Keratinocyte (primary cell): ENCODE measurements around the gene SLC15A5. TPM values are rescaled to one million over a fixed set of nuclear protein-coding genes. Genes with fewer than 3 reads are reported as not detected.

Source experiments
- DNase-seq: peaks from one replicate; pipeline ENCODE4 v3.0.0-alpha.2; 2011; ENCODE audit warnings: low read depth, missing footprints, low spot score
- FAIRE-seq: peaks from 2 replicates; lab custom pipeline; 2011; peaks lifted over from hg19 to GRCh38; lab: Jason Lieb, UNC
- H2AFZ ChIP-seq: 2 replicates; pipeline ENCODE4 v1.6.0; 2012; ENCODE audit warnings: low read length, control low read depth, inconsistent platforms; ENCODE audit not compliant: control insufficient read depth
- H3K27ac ChIP-seq: 2 replicates; pipeline ENCODE4 v1.5.1; 2011; ENCODE audit warnings: low read length; ENCODE audit not compliant: control insufficient read depth, insufficient read depth
- H3K27me3 ChIP-seq: 3 replicates; pipeline ENCODE4 v1.6.0; 2011; ENCODE audit warnings: low read length; ENCODE audit not compliant: control insufficient read depth, insufficient read depth; ENCODE audit errors: extremely low read depth
- H3K36me3 ChIP-seq, 2 experiments: 2 replicates in 1 of 2; 3 replicates in 1 of 2; pipeline ENCODE4 v1.5.1; 2011; ENCODE audit warnings: low read length in 2 of 2, mild to moderate bottlenecking in 1 of 2; ENCODE audit not compliant: control insufficient read depth in 2 of 2, insufficient read depth in 2 of 2; ENCODE audit errors: extremely low read depth in 1 of 2
- H3K4me1 ChIP-seq: 3 replicates; pipeline ENCODE4 v1.5.1; 2011; ENCODE audit warnings: low read length; ENCODE audit not compliant: control insufficient read depth, insufficient read depth; ENCODE audit errors: extremely low read depth
- H3K4me2 ChIP-seq: 3 replicates; pipeline ENCODE4 v1.6.0; 2011; ENCODE audit warnings: low read depth, low read length; ENCODE audit not compliant: control insufficient read depth, insufficient read depth; ENCODE audit errors: extremely low read depth
- H3K4me3 ChIP-seq, 3 experiments: fragments of 200-600 bp in 1 of 3; sonication (generic) in 1 of 3; 2 replicates in 2 of 3; 3 replicates in 1 of 3; pipeline ENCODE4 v1.5.1; 2011 to 2016; ENCODE audit warnings: low read length in 3 of 3, mild to moderate bottlenecking in 3 of 3, control low read depth in 2 of 3, inconsistent platforms in 1 of 3, low read depth in 1 of 3, mixed read lengths in 1 of 3, mixed run types in 1 of 3, moderate library complexity in 1 of 3; ENCODE audit not compliant: control insufficient read depth in 2 of 3, insufficient read depth in 2 of 3; ENCODE audit errors: extremely low read depth in 1 of 3
- H3K79me2 ChIP-seq: 2 replicates; pipeline ENCODE4 v1.6.0; 2012; ENCODE audit warnings: low read length; ENCODE audit not compliant: control insufficient read depth, insufficient read depth
- H3K9ac ChIP-seq: 3 replicates; pipeline ENCODE4 v1.6.0; 2011; ENCODE audit warnings: low read length; ENCODE audit not compliant: control insufficient read depth, insufficient read depth; ENCODE audit errors: extremely low read depth
- H3K9me1 ChIP-seq: 3 replicates; pipeline ENCODE4 v1.6.0; 2011; ENCODE audit warnings: low read length; ENCODE audit not compliant: control insufficient read depth, insufficient read depth; ENCODE audit errors: extremely low read depth
- H3K9me3 ChIP-seq: 2 replicates; pipeline ENCODE4 v1.5.1; 2012; ENCODE audit warnings: low read depth, low read length; ENCODE audit not compliant: control insufficient read depth
- H4K20me1 ChIP-seq: 3 replicates; pipeline ENCODE4 v1.6.0; 2011; ENCODE audit warnings: low read length; ENCODE audit not compliant: control insufficient read depth, insufficient read depth; ENCODE audit errors: extremely low read depth
- EZH2 ChIP-seq: IDR thresholded peaks from one replicate; pipeline ENCODE4 v1.6.1; 2012; ENCODE audit warnings: inconsistent platforms, mild to moderate bottlenecking, low read length, moderate library complexity
- dilution Hi-C: fragments of 300-500 bp; cut with MboI; formaldehyde crosslinking; loops from one replicate; pipeline ENCODE4 v1.7.0; 2020; ENCODE audit warnings: low sequenced_read_pairs; ENCODE audit not compliant: extremely low pct_ligation_motif_present
- polyA plus RNA-seq, 5 experiments: library from polyadenylated mRNA; depleted of rRNA in 3 of 5; stranded (reverse) in 3 of 5; stranded (forward) in 1 of 5; unstranded in 1 of 5; fragments of >200 nt; gene quantifications; 1 replicate in 1 of 5; 2 replicates in 3 of 5; 3 replicates in 1 of 5; pipeline versions ENCODE4 v1.2.1 to v1.2.3, GENCODE V29; 2011 to 2012; ENCODE audit warnings: missing spikeins in 2 of 5, low read depth in 1 of 5, low replicate concordance in 1 of 5
- TF ChIP-seq, protein P1 (sequence below), 3 experiments: IDR thresholded peaks in 1 of 3; conservative IDR thresholded peaks in 1 of 3; optimal IDR thresholded peaks in 1 of 3; 2 replicates in 2 of 3; 3 replicates in 1 of 3; pipeline versions ENCODE3 to v1.5.1; 2011; ENCODE audit warnings: low read length in 3 of 3, mild to moderate bottlenecking in 3 of 3, moderate library complexity in 2 of 3, control low read depth in 1 of 3, inconsistent platforms in 1 of 3; ENCODE audit not compliant: insufficient read depth in 2 of 3; ENCODE audit errors: extremely low read depth in 1 of 3

Gene SLC15A5
- polyA plus RNA-seq, 1 donor (not counting 4 experiments of a cell fraction or from before 2014, with no cell fraction given) = not detected

GRCh38 chr12:16282081-16282480, 4.6 kb upstream of the SLC15A5 start:
- FAIRE-seq (no peak), DNase-seq (no peak)
- no peaks in the 10 kb centered on the region for H3K4me1 ChIP-seq
- no peak overlapping the region for H3K27ac ChIP-seq
- H3K9ac ChIP-seq = no peak overlapping the region
- no peaks in the 10 kb centered on the region for H3K79me2 ChIP-seq
- H3K36me3 ChIP-seq = no peaks in the 10 kb centered on the region
- no peak overlapping the region for H3K4me2 ChIP-seq
- dilution Hi-C loops = no loop called here
- H3K27me3 ChIP-seq = no peaks in the 10 kb centered on the region
- H3K4me3 ChIP-seq = no peak overlapping the region
- no peak overlapping the region for H2AFZ ChIP-seq
- H3K9me3 ChIP-seq = no peaks in the 10 kb centered on the region
- TF ChIP-seq, protein P1, sequence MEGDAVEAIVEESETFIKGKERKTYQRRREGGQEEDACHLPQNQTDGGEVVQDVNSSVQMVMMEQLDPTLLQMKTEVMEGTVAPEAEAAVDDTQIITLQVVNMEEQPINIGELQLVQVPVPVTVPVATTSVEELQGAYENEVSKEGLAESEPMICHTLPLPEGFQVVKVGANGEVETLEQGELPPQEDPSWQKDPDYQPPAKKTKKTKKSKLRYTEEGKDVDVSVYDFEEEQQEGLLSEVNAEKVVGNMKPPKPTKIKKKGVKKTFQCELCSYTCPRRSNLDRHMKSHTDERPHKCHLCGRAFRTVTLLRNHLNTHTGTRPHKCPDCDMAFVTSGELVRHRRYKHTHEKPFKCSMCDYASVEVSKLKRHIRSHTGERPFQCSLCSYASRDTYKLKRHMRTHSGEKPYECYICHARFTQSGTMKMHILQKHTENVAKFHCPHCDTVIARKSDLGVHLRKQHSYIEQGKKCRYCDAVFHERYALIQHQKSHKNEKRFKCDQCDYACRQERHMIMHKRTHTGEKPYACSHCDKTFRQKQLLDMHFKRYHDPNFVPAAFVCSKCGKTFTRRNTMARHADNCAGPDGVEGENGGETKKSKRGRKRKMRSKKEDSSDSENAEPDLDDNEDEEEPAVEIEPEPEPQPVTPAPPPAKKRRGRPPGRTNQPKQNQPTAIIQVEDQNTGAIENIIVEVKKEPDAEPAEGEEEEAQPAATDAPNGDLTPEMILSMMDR (optimal IDR thresholded peaks at IDR 0.05 in 1 of 3, IDR thresholded peaks at IDR 0.05 in 1 of 3, conservative IDR thresholded peaks at IDR 0.05 in 1 of 3; ENCODE audit: extremely low read depth in 1 of 3, insufficient read depth in 2 of 3, low read length in 3 of 3) = no peak
- TF ChIP-seq EZH2 = no peak
- H4K20me1 ChIP-seq = no peaks in the 10 kb centered on the region
- H3K9me1 ChIP-seq = no peaks in the 10 kb centered on the region

GRCh38 chr12:16281157-16281556, 3.7 kb upstream of the SLC15A5 start:
- Histone ChIP-seq H3K4me1 (no peaks in the 10 kb centered on the region), H3K36me3 (no peaks in the 10 kb centered on the region), H3K27me3 (no peaks in the 10 kb centered on the region), H3K9me1 (no peaks in the 10 kb centered on the region), H3K4me3 (no peak overlapping the region), H3K9me3 (no peaks in the 10 kb centered on the region), H3K4me2 (no peak overlapping the region), H3K79me2 (no peaks in the 10 kb centered on the region), H3K27ac (no peak overlapping the region), H2AFZ (no peak overlapping the region), H3K9ac (no peak overlapping the region), H4K20me1 (no peaks in the 10 kb centered on the region)
- dilution Hi-C loops = no loop called here
- DNase-seq = no peak
- TF ChIP-seq, protein P1 (optimal IDR thresholded peaks at IDR 0.05 in 1 of 3, IDR thresholded peaks at IDR 0.05 in 1 of 3, conservative IDR thresholded peaks at IDR 0.05 in 1 of 3; ENCODE audit: extremely low read depth in 1 of 3, insufficient read depth in 2 of 3, low read length in 3 of 3) = no peak
- no peak for TF ChIP-seq EZH2
- FAIRE-seq = no peak
